ENCODE results near the gene FAM193A.
"Not testable (repeated sequence)": the region's sequence is repeated elsewhere in the genome, so short reads cannot be mapped to it uniquely, and the experiment has no call there.

Gene FAM193A

DNA sequence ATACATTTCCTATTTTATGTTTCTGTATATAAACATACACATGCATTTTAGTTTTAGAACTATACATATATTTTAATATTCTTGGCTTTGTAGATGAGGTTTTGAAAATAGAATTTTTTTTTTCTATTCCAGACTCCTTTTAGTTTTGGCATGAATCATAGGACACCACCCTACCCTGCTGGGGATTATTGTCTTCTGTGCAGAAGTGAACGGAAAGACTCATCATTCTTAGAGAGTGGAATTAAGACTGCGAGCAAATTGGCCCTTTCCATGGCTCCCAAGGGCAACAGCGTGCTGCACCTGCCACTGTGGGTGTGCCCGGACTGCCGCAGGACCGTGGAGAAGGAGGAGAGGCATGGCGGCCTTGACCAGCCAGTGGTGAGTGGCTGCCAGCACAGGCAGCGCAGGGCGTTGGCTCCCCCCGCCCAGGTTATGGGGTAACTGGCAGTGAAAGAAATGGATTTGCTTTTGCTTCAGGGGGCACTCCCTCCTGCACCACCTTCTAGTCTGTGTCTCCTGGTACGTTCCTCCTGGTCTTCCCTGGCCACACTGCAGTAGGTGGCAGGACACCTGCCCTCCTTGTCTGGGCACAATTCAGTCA, 59.6 kb downstream of the FAM193A start:
- TF ChIP-seq GATA1 (IDR thresholded peaks at IDR 0.05; ENCODE audit: low read depth, low read length) = no peak
- TF ChIP-seq POLR2A (IDR thresholded peaks at IDR 0.05; ENCODE audit: low read length) = no peak
- no peak for DNase-seq

DNA sequence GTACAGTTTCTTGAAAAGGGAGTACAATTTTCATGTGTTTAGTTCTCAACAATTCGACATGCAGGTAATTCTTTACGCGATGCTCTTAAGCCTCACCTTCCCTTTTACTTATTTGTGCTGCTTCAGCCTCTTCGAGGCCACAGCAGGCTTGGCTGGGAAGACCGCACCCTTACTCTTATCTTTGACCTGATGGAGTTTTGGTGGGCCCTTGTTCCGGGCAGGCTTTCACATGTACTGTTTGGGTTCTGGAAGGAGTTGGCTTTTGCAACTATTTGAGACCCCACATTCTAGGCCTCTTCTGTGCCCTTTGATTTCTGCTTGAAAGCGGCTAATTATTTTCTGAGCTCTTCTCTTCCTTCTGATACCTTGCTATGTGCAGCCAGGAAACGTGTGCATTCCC, 60.2 kb downstream of the FAM193A start:
- TF ChIP-seq GATA1 (IDR thresholded peaks at IDR 0.05; ENCODE audit: low read depth, low read length) = no peak
- TF ChIP-seq POLR2A (IDR thresholded peaks at IDR 0.05; ENCODE audit: low read length) = no peak
- DNase-seq = peak; percentile 56 to 71

GRCh38 chr4:2598511-2599303, 62.3 kb downstream of the FAM193A start:
- peak; percentile 39 to 42 for DNase-seq
- TF ChIP-seq POLR2A (IDR thresholded peaks at IDR 0.05; ENCODE audit: low read length) (no peak), GATA1 (IDR thresholded peaks at IDR 0.05; ENCODE audit: low read depth, low read length) (no peak)

DNA sequence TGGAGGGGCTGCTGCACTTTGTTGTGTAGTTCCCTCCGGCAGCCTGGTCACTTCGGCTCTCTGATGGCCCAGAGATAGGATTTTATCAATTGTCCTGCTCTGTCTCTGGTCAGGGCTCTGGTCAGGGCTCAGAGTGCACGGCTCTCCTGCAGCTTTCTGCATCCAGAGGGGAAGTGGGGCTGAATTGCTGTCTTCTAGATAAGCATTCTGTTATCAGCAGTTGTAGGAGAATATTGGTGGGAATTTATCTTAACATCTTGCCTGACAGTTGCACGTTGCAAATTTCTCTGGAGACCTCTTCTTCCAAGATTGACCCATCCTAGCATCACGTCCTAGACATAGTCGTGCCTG, 62.8 kb downstream of the FAM193A start:
- TF ChIP-seq GATA1 (IDR thresholded peaks at IDR 0.05; ENCODE audit: low read depth, low read length) = no peak
- no peak for TF ChIP-seq POLR2A (IDR thresholded peaks at IDR 0.05; ENCODE audit: low read length)

GRCh38 chr4:2600878-2601277, 64.4 kb downstream of the FAM193A start:
- TF ChIP-seq POLR2A (IDR thresholded peaks at IDR 0.05; ENCODE audit: low read length) = no peak
- TF ChIP-seq GATA1 (IDR thresholded peaks at IDR 0.05; ENCODE audit: low read depth, low read length) = no peak
- DNase-seq = no peak

More for the DNA sequence above, 62.8 kb downstream of the FAM193A start:
- DNase-seq = peak; percentile 21 to 43

DNA sequence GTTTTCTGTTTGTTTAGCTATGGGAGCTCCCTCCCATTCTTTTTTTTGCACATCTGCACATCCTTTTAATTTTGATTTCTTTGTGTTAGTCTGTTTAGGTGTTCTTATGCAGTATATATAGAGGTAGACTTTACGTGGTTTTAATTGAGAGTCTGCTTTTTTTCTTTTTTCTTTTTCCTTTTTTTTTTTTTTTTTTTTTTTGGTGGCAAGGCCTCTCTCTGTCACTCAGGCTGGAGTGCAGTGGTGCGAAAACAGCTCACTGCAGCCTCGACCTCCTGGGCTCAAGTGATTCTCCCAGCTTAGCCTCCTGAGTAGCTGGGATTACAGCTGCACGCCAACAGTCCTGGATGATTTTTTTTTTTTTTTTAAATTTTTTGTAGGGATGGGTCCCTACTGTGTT, 68.2 kb downstream of the FAM193A start:
- TF ChIP-seq POLR2A (IDR thresholded peaks at IDR 0.05; ENCODE audit: low read length) (no peak), GATA1 (IDR thresholded peaks at IDR 0.05; ENCODE audit: low read depth, low read length) (no peak)
- no peak for DNase-seq

GRCh38 chr4:2606960-2607506, 70.6 kb downstream of the FAM193A start:
- no peak for DNase-seq
- no peak for TF ChIP-seq GATA1 (IDR thresholded peaks at IDR 0.05; ENCODE audit: low read depth, low read length)
- TF ChIP-seq POLR2A (IDR thresholded peaks at IDR 0.05; ENCODE audit: low read length) = no peak

GRCh38 chr4:2607822-2608221, 71.4 kb downstream of the FAM193A start:
- DNase-seq = no peak
- no peak for TF ChIP-seq POLR2A (IDR thresholded peaks at IDR 0.05; ENCODE audit: low read length)
- TF ChIP-seq GATA1 (IDR thresholded peaks at IDR 0.05; ENCODE audit: low read depth, low read length) = no peak

DNA sequence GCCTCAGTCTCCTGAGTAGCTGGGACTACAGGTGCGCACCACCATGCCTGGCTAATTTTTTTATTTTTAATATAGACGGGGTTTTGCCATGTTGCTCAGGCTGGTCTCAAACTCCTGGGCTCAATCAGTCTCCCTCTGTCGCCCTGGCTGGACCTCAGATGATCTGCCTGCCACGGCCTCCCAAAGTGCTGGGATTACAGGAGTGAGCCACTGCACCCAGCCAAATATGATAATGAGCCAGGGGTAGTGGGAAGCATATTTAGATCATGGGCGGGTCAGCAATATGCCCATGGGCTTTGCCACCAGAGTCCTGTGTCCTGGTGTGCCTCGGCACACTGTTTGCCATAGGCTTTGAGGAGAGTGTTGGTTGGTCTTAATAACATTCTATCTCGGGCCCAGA, 71.8 kb downstream of the FAM193A start:
- TF ChIP-seq POLR2A (IDR thresholded peaks at IDR 0.05; ENCODE audit: low read length) (no peak), GATA1 (IDR thresholded peaks at IDR 0.05; ENCODE audit: low read depth, low read length) (no peak)
- DNase-seq = no peak

DNA sequence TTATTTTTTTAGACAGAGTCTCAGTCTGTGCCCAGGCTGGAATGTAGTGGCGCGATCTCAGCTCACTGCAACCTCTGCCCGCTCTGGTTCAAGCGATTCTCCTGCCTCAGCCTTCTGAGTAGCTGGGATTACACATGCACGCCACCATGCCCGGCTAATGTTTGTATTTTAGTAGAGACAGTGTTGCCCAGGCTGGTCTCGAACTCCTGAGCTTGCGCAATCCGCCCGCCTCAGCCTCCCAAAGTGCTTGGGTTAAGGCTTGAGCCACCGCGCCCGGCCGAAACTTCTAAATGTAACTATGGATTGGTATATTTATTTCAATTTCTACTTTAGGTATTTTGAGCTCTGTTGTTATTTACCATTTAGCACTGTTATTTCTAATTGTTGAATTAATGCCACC, 79.4 kb downstream of the FAM193A start:
- no peak for DNase-seq
- TF ChIP-seq POLR2A (IDR thresholded peaks at IDR 0.05; ENCODE audit: low read length) (no peak), GATA1 (IDR thresholded peaks at IDR 0.05; ENCODE audit: low read depth, low read length) (no peak)

DNA sequence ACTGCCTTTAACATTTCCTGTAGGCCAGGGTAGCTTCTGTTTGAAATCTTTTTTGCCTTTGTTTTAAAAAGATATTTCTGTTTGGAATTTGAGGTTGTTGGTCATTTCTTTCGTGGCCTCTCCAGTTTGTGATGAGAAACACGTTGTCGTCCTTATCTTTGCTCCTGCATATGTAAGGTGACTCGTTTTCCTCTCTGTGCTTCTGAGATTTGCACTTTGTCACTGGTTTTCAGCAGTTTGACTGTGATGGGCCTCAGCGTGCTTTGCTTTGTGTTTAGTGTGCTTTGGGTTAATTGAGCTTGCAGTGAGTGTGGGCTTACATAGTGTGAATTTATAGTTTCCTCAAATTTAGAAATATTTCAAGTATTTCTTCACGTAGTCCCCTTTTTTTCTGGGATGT, 81.5 kb downstream of the FAM193A start:
- TF ChIP-seq POLR2A (IDR thresholded peaks at IDR 0.05; ENCODE audit: low read length) (no peak), GATA1 (IDR thresholded peaks at IDR 0.05; ENCODE audit: low read depth, low read length) (no peak)
- DNase-seq = peak; percentile 23 to 45

- DNase-seq = not testable (repeated sequence)
Measured at GRCh38 chr4:2618729-2619128, 82.3 kb downstream of the FAM193A start.

- TF ChIP-seq POLR2A (IDR thresholded peaks at IDR 0.05; ENCODE audit: low read length) (no peak), GATA1 (IDR thresholded peaks at IDR 0.05; ENCODE audit: low read depth, low read length) (no peak)
- no peak for DNase-seq
Measured at GRCh38 chr4:2619459-2619858, 83.0 kb downstream of the FAM193A start.

DNA sequence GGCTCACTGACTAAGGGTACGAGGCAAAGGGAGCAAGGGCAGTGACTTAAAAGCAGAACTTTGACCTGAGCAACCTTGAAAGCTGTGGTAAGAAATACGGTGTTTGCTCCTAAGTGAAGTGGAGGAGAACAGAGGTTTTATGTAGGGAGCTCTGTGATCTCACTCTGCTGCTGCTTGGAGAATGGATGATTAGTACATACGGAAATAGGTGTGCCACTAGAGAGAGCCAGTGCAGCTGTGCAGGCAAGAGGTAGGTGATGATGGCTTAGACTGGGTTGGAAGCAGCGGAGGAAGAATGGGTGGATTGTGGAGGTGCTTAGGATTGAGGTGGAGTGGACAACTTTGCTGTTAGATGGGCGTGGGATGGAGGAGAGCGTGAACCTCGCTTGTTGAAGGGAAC, 85.0 kb downstream of the FAM193A start:
- DNase-seq = no peak
- TF ChIP-seq GATA1 (IDR thresholded peaks at IDR 0.05; ENCODE audit: low read depth, low read length) (no peak), POLR2A (IDR thresholded peaks at IDR 0.05; ENCODE audit: low read length) (no peak)

GRCh38 chr4:2623442-2623841, 87.0 kb downstream of the FAM193A start:
- no peak for DNase-seq
- no peak for TF ChIP-seq POLR2A (IDR thresholded peaks at IDR 0.05; ENCODE audit: low read length)
- TF ChIP-seq GATA1 (IDR thresholded peaks at IDR 0.05; ENCODE audit: low read depth, low read length) = no peak

All from erythroblast (primary cell).